Thyroid gland (tissue), 4 donors: ENCODE data around the gene ENPP3. TPM values are rescaled to one million over a fixed set of nuclear protein-coding genes. Genes with fewer than 3 reads are reported as not detected.

Source experiments
- DNase-seq, 2 donors: peaks; one replicate each; pipeline ENCODE4 v3.0.0-alpha.2; 2019
- H3K27ac ChIP-seq, 3 donors: fragments of 200-600 bp; sonication (generic); 1 replicate in 2 of 3; 2 replicates in 1 of 3; pipeline ENCODE4 v1.5.1; 2016 to 2019; ENCODE audit warnings: mild to moderate bottlenecking in 1 of 3, moderate library complexity in 1 of 3
- H3K27me3 ChIP-seq: fragments of 200-600 bp; sonication (generic); one replicate; pipeline ENCODE4 v1.5.1; 2019
- H3K36me3 ChIP-seq, 2 donors: fragments of 200-600 bp; sonication (generic); one replicate each; pipeline ENCODE4 v1.5.1; 2016 to 2019
- H3K4me1 ChIP-seq, 2 donors: fragments of 200-600 bp; sonication (generic); one replicate each; pipeline ENCODE4 v1.5.1; 2017 to 2019
- H3K4me3 ChIP-seq, 3 donors: fragments of 200-600 bp; sonication (generic); replicated peaks in 1 of 3; 1 replicate in 2 of 3; 2 replicates in 1 of 3; pipeline ENCODE4 v1.5.1; 2016; ENCODE audit warnings: mild to moderate bottlenecking in 1 of 3
- H3K9me3 ChIP-seq: fragments of 200-600 bp; sonication (generic); one replicate; pipeline ENCODE4 v1.5.1; 2017
- CTCF ChIP-seq, 6 experiments: fragments of 200-600 bp in 3 of 6; fragments of 450-650 bp in 3 of 6; sonication (generic) in 3 of 6; IDR thresholded peaks; one replicate each; pipeline ENCODE4 v1.5.1; 2016 to 2019; ENCODE audit warnings: antibody characterized with exemption in 6 of 6, mild to moderate bottlenecking in 2 of 6, inconsistent platforms in 1 of 6, moderate library complexity in 1 of 6
- POLR2A ChIP-seq, 2 donors: fragments of 450-650 bp; IDR thresholded peaks; one replicate each; pipeline ENCODE4 v1.6.1; 2017; ENCODE audit warnings: antibody characterized with exemption in 2 of 2, mild to moderate bottlenecking in 2 of 2, moderate library complexity in 1 of 2
- WGBS, 2 donors: methylation state at CpG; one replicate each; pipeline ENCODE4 v1.1.5; 2017; 5-methylcytosine and 5-hydroxymethylcytosine counted together
- intact Hi-C: fragments of 100-400 bp; cut with DNase I; formaldehyde crosslinking; loops from one replicate; pipeline ENCODE4 v1.15.1; 2023
- total RNA-seq, 4 donors: library from RNA; depleted of rRNA; stranded (reverse); fragments of >200 nt; gene quantifications; one replicate each; pipeline ENCODE4 v1.2.3, GENCODE V29; 2016

Gene ENPP3
- total RNA-seq, 4 donors from 2014 or later = 0.29 to 2.1 (median 0.85) TPM

- no peak for DNase-seq
- Histone ChIP-seq H3K4me1 (no peaks in the 10 kb centered on the region), H3K27me3 (no peaks in the 10 kb centered on the region), H3K4me3 (no peak overlapping the region), H3K9me3 (no peaks in the 10 kb centered on the region), H3K36me3 (no peaks in the 10 kb centered on the region), H3K27ac (no peak overlapping the region)
- intact Hi-C loops = no loop called here
- 86 to 92% methylated on average over 2 of the region's 2 CpGs for WGBS, 2 donors
- TF ChIP-seq POLR2A (IDR thresholded peaks at IDR 0.05) (no peak), CTCF (IDR thresholded peaks at IDR 0.05) (no peak)
Observed at GRCh38 chr6:131680868-131681267, 43.8 kb downstream of the ENPP3 start.

GRCh38 chr6:131681585-131681984, 44.5 kb downstream of the ENPP3 start:
- H3K27me3 ChIP-seq = no peaks in the 10 kb centered on the region
- TF ChIP-seq POLR2A (IDR thresholded peaks at IDR 0.05) = no peak
- no peak for TF ChIP-seq CTCF (IDR thresholded peaks at IDR 0.05)
- no peaks in the 10 kb centered on the region for H3K9me3 ChIP-seq
- intact Hi-C loops = no loop called here
- no peak overlapping the region for H3K27ac ChIP-seq
- no peaks in the 10 kb centered on the region for H3K36me3 ChIP-seq
- DNase-seq = no peak
- H3K4me1 ChIP-seq = no peaks in the 10 kb centered on the region
- H3K4me3 ChIP-seq = no peak overlapping the region

DNA sequence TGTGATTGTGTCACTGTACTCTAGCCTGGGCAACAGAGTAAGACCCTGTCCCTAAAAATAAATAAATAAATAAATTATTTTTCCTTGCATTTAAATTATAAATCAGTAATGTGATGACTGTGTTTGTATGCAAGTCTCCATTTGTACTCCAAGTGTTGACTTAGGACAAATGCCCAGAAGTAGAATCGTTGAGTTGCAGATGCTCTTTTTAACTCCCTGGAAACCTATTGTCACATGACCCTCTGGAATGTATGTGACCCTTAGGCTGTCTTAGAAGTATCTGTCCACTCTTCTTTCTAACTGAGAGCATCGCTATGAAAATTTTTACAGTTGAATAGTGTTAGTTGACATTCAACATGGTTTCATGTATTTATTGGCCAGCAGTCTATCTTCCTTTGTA, 45.3 kb downstream of the ENPP3 start:
- Histone ChIP-seq H3K9me3 (no peaks in the 10 kb centered on the region), H3K27me3 (no peaks in the 10 kb centered on the region), H3K4me1 (no peaks in the 10 kb centered on the region), H3K27ac (no peak overlapping the region), H3K4me3 (no peak overlapping the region), H3K36me3 (no peaks in the 10 kb centered on the region)
- intact Hi-C loops = no loop called here
- WGBS, 2 donors = 45 to 48% methylated on average over 2 of the region's 2 CpGs
- TF ChIP-seq POLR2A (IDR thresholded peaks at IDR 0.05) (no peak), CTCF (IDR thresholded peaks at IDR 0.05) (no peak)
- no peak for DNase-seq

DNA sequence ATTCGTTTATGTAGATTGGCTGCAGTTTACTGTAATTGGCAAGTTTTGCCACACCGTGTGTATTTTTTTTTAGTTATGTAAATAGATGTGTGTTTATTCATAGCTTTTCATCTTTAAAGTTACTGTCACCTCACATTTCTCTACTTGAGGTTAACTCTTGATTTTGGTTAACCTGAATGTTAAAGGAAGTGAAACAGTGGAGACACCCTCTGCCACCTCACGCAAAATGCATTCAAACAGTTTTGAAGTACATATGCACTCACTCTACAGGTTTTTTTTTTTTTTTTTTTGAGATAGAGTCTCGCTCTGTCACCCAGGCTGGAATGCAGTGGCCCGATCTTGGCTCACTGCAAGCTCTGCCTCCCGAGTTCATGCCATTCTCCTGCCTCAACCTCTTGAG, 46.4 kb downstream of the ENPP3 start:
- TF ChIP-seq POLR2A (IDR thresholded peaks at IDR 0.05) (no peak), CTCF (IDR thresholded peaks at IDR 0.05) (no peak)
- Histone ChIP-seq H3K4me1 (no peaks in the 10 kb centered on the region), H3K27ac (no peak overlapping the region), H3K36me3 (no peaks in the 10 kb centered on the region), H3K9me3 (no peaks in the 10 kb centered on the region), H3K4me3 (no peak overlapping the region), H3K27me3 (no peaks in the 10 kb centered on the region)
- DNase-seq = no peak
- 60 to 67% methylated on average over 6 of the region's 6 CpGs for WGBS, 2 donors
- intact Hi-C loops = no loop called here

- DNase-seq = no peak
- Histone ChIP-seq H3K9me3 (no peaks in the 10 kb centered on the region), H3K4me1 (no peaks in the 10 kb centered on the region), H3K4me3 (no peak overlapping the region), H3K27ac (no peak overlapping the region), H3K36me3 (no peaks in the 10 kb centered on the region), H3K27me3 (no peaks in the 10 kb centered on the region)
- intact Hi-C loops = no loop called here
- TF ChIP-seq POLR2A (IDR thresholded peaks at IDR 0.05) (no peak), CTCF (IDR thresholded peaks at IDR 0.05) (no peak)
- WGBS, 2 donors = 91 to 94% methylated on average over 4 of the region's 4 CpGs
Observed at GRCh38 chr6:131685266-131685780, 48.2 kb downstream of the ENPP3 start.
